Measurements from ENCODE around the gene PROKR1.
"Not testable (repeated sequence)": the region's sequence is repeated elsewhere in the genome, so short reads cannot be mapped to it uniquely, and the experiment has no call there.

The PROKR1 gene

GRCh38 chr2:68659081-68659480 lies 15.7 kb downstream of the PROKR1 start:
- DNase-seq: no peak

- no peak for DNase-seq
These were observed 17.3 kb downstream of the PROKR1 start for GRCh38 chr2:68660658-68661057.

GRCh38 chr2:68662466-68662865 lies 19.1 kb downstream of the PROKR1 start:
- peak; percentile 54 for DNase-seq

GRCh38 chr2:68663371-68664156 lies 20.2 kb downstream of the PROKR1 start:
- DNase-seq: no peak

- no peak for DNase-seq
These were observed 24.0 kb downstream of the PROKR1 start for GRCh38 chr2:68667371-68667770.

- no peak for DNase-seq
These were observed 26.3 kb downstream of the PROKR1 start for GRCh38 chr2:68669651-68670050.

- DNase-seq: no peak
These were observed 28.6 kb downstream of the PROKR1 start for GRCh38 chr2:68671961-68672360.

- DNase-seq: no peak
These were observed 30.3 kb downstream of the PROKR1 start for GRCh38 chr2:68673631-68674030.

GRCh38 chr2:68675470-68675869 lies 32.1 kb downstream of the PROKR1 start:
- DNase-seq: no peak

- not testable (repeated sequence) for DNase-seq
These were observed 34.5 kb downstream of the PROKR1 start for GRCh38 chr2:68677837-68678236.

- DNase-seq: not testable (repeated sequence)
These were observed 36.0 kb downstream of the PROKR1 start for GRCh38 chr2:68679166-68679916.

- DNase-seq: not testable (repeated sequence)
These were observed 36.5 kb downstream of the PROKR1 start for GRCh38 chr2:68679917-68680267.

GRCh38 chr2:68684197-68684596 lies 40.8 kb downstream of the PROKR1 start:
- DNase-seq: no peak

GRCh38 chr2:68686178-68686577 lies 42.8 kb downstream of the PROKR1 start:
- no peak for DNase-seq

- DNase-seq: no peak
These were observed 43.6 kb downstream of the PROKR1 start for GRCh38 chr2:68687018-68687417.

- DNase-seq: peak; percentile 90
These were observed 46.5 kb downstream of the PROKR1 start for GRCh38 chr2:68689553-68690537.

GRCh38 chr2:68690851-68691250 lies 47.5 kb downstream of the PROKR1 start:
- DNase-seq: no peak

- DNase-seq: peak; percentile 46
These were observed 49.1 kb downstream of the PROKR1 start for GRCh38 chr2:68692511-68692910.

GRCh38 chr2:68693951-68694350 lies 50.6 kb downstream of the PROKR1 start:
- DNase-seq: no peak

GRCh38 chr2:68695971-68696370 lies 52.6 kb downstream of the PROKR1 start:
- DNase-seq: no peak

GRCh38 chr2:68696554-68696953 lies 53.2 kb downstream of the PROKR1 start:
- no peak for DNase-seq

- DNase-seq: no peak
These were observed 55.4 kb downstream of the PROKR1 start for GRCh38 chr2:68698567-68699377.
